ENCODE data around the gene CA12.

CA12 gene

DNA sequence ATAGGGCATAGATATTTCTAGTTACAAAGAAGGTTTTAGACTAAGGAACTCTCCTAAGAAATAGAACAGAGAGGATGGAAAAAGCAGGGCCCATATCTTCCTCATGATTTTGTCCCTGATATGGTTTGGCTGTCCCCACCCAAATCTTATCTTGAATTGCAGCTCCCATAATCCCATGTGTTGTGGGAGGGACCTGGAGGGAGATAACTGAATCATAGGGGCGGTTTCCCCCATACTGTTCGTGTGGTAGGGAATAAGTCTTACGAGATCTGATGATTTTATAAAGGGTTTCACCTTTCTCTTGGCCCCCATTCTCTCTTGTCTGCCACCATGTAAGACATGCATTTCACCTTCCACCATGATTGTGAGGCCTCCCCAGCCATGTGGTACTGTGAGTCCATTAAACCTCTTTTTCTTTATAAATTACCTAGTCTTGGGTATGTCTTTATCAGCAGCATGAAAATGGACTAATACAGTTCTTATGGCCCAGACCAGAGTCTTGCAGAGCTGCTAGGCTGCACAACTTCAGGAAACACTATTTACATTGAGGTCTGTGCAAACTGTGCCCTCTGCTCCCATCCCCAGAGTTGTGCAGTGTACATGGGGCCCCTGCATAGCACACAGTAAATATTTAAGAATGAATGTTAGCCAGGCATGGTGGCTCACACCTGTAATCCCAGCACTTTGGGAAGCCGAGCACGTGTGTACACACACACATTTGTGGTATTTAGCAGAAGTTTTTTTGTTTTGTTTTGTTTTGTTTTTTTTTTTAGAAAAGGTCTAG, 20.3 kb upstream of the CA12 start:
- DNase-seq: no peak

DNA sequence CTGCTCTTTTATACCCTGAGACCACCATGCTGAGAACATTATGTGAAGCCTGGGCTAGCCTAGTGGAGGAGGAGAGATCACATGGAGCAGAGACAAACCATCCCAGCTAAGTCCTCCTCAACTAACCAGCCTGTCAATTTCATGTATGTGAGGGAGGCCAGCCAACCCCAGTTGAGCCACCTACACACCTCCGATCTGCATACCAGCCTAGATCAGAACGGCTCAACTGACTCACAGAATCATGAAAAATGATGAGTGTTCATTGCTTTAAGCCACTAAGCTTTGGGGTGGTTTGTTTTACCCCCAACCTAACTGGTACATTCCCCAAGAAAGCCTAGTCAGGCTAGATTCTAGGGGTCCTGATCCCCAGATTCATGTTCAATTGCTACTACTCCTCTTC, 19.4 kb upstream of the CA12 start:
- no peak for DNase-seq

DNA sequence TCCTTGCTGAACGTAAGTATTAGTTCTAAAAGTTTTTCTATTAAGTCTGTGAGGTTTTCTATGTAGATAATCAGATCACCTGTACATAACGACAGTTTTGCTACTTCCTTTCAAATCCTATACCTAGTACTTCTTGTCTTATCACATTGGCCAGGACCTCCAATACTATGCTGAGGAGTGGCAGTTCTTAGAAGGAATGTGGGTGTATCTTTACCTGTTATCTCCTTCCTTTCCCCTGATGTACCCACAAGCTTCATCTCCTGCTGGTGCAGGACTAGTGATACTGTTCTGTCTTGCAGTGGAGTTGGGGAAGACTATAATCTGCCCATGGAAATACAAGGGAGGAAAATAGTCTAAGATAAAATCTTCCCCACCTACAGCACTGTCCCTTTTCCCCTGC, 16.8 kb upstream of the CA12 start:
- no peak for DNase-seq

DNA sequence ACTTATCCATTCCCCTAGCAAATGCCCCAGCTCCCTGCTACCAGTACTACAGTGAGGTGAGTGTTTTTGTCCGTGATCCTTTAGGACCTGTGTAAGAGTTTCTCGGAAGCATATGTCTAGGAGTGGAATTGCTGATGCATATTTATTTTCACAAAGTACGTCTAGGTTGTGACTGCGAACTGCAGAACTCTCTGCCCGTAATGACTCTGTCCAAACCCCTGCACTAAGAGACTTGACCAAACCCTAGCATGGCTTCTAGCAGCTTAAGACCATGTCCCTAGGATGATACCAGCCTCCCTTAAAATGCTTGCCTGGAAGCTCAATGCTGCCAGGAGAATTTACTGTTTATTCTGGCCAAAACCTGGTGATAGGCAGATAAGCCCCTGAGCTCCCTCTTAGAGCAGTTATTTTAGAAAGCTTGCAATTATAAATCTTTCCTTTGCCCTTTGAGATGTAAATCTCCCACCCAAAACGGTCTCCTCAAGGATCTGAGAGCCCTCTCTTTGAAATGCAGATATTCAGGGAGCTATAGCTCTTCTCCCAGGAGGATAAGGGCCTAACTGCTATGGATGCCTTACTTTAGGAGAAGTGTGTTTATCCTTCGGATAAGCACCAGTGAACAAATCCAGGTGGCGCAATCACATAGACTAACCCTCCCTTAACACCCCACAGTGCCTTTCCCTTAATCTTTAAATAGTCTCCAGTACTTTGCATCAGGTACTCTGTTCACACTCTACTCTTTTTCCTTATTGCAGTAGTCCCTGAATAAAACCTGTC, 14.7 kb upstream of the CA12 start:
- no peak for DNase-seq

DNA sequence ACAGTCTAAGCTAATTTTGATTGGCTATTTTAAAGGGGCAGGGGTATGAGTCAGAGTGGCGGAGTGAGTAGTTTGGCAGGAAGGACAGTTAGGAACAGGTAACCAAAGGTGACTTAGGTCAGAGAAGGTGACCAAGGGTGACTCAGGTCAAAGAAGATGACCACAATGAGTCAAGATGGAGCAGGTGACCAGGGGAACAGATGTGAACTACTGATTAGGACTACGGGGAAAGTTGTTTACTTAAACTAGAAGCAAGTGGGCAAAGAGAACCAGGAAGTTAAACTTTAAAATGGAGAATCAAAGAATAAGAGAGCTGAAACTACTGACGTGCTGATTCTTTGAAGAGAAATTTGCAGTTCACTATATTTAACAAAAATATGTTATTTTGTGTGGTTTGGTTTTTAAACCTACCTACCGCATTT, 14.1 kb upstream of the CA12 start:
- no peak for DNase-seq

DNA sequence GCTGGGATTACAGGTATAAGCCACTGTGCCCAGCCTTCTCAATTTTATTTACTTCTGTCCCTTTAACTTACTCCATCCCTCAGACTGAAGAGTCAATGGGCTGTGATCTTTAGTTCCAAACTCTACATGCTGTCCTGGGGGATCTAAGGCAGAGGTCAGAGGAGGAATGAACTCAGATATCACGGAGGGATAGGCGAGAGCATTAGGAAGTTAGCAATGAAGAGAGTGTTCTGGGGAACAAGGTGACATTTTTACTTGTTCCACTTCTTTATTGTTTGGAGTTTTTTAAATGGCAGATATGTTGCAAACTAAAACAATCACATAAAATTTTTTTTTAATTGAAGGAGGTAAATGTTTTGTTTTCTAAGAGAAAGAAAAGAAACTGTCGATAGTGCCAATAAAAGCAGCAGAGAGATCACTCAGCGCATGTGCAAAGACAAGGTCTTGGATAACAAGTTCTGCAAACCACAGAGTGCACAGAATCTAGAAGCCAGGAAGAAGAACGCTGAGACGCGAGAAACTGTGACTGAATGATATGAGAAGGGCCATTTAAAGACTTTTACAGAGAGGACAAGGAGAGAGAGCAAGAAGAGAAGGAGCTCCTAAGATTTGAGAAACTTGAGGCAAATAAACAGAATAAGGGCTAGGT, 10.8 kb upstream of the CA12 start:
- no peak for DNase-seq

DNA sequence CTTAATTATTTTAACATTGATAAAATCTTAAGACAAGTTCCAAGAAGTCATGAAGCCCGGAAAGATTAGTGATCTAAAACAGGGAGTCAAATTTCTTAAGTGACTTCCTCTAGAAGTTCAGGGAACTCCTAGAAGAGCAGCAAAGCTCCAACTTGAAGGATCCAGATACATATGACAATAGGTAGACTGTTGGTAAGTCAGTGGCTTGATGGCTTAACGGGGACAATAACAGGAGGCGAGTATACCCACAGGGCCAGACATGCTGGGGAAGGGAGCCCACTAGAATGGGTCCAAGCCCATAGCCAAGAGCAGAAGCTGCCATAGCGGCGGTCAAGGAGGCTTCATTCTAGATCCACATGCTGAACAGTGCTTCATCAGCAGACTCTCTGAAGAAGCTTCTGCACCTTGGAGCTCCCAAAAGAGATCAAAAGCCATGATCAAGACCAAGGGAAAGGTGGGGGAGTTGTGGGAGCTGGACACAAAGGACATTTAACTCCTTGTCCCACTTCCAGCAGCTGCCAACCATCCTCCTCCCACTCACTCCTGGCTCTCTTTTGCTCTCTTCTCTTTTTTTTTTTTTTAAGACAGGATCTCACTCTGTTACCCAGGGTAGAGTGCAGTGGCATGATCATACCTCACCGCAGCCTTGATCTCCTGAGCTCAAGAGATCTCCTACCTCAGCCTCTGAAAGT, 10.2 kb upstream of the CA12 start:
- DNase-seq: no peak

DNA sequence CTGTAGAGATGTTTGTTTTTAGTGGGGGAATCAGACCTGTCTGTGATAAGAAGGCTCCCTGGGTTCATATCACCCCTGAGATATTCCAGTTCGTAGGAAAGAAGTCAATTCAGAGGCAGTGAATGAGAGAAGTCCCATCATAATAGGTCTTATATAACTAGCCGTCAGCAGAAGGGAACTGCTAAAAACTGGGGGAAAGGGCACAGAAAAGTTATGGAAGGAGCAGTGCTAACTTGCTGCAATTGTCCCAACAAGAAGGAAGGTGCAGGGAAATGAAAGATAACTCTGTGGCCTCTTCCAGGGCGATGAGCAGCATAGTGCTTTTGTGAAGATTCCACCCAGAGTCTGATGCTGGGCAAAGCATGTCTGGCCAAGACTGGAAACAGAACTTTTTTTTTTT, 9.0 kb upstream of the CA12 start:
- DNase-seq: no peak

DNA sequence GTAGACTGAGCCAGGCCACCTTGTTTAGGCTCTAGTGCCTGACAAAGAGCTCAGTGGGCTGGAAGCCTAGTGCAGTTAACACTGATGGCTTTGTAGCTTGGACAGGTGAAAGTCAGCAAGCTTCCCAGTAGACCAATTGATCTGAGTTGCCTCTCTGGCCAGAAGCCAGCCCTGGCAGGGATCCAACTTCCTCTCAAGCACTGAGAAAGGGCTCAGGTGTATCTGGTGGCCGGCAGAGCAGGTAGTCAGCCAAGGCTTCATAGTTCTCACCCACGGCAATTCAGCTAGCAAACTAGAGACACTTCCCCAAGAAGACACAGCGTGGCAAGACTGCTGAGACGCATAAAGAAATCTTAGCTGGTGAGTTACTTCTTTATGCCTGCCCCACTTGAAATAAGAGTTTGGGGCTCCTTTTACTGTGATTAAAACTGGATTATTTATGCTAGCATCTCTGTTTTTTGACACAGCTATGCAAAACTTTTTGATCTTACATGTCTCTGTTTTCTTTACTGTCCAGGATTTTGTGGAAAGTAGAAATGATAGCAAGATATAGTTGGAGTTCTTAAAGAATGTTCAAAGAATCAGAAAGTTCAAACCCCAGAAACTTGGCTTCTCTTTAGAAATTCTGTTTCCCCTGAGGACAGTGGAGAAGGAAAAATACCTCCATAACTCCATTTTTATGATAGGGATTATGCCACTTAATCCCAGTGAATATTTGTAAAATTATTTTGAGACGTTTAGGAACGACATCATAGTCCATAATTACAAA, 8.4 kb upstream of the CA12 start:
- DNase-seq: no peak

DNA sequence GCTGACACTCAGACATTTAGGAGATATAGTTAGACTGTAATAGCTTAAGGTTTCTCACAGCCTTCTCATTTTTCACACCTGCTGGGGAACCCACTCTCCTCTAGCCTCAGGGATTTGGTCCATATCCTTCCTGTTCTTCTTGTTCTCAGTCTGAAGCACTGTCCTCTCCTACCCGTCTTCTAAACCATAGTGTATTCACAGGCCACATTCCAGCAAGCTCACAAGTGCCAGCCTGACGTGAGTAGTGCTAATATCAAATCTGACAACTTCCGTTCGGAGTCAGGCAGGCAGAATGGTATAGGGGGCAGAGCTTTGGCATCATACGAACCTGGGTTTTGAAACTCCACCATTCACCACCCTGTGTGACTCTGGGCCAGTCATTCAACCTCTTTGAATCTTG, 6.9 kb upstream of the CA12 start:
- DNase-seq: no peak

DNA sequence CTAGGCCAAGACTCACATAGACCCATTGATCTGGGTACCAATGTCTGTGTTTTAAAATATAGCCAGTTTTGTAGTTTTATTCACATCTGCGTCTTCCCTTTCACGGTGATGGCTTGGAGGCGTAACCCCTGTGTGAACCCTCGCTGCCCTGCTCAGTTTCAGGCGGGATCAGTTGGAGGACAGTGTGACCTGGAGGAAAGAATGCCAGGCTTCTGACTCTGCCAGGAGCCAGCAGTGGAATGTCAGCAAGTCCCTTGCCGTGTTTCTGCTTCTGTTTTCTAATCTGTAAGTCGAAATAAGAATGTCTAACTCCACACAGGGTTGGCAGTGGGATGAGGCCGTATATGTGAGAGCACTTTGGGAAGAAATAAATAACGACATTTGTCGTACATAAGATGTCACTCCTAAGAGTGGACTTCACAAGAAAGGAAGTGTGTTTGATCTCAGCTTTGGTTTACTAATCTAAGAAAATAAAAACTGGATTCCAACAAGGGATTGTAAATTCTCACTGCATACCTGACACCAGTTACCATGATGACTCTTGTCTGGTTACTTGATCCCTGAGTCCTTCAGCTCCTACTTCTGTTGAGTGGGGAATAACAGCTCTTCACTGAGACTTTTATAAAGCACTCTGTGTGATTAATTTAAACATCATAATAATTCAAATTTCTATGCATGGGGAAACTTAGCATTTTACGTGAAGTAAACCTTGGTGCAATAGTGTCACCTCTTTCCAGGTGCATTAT, 6.3 kb upstream of the CA12 start:
- no peak for DNase-seq

DNA sequence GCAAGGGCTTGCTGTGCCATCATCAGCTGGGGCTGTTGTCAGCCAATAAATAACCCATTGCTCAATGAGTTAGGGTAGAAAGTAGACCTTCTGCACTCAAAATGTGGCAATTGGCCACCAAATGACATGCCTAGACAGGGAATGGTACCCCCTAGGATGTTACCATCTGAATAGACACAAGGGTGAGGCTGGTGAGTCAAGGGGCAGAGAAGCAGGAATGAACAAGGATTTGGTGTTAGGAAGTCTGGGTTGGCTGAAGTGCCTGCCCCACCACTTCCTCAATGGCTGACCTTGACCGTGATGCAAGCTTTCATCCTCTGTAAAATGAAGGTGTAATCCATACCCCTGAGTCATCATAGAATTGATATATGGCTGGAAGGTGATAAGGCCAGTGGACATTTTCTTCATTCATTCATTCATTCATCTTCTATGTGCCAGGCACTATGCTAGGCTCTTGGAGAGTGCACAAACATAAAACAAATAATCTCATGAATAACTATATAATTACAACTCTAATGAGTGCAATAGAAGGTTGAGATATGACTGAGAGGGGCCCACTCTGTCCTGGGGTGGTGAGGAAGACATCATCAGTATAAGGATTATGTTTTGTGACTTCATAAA, 4.4 kb upstream of the CA12 start:
- no peak for DNase-seq

DNA sequence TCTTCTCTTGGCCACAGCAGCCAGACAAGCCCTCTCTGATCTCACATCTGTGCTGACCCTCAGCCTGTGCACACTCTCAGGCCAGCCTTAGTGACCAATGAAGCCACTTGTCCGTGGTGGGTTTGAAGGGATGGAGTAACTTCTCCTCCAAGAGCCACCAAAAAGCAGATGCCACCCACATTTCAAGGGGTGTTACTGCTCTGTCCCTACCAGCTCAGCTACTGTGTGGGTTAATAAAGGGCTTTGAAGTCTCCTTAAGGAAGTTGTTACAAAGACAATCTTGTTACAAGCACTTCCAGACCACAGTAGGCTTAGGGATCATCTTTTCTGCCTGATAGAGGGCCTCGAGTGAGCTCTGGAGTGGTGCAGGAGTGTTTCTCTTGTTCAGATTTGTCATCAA, 3.3 kb upstream of the CA12 start:
- no peak for DNase-seq

DNA sequence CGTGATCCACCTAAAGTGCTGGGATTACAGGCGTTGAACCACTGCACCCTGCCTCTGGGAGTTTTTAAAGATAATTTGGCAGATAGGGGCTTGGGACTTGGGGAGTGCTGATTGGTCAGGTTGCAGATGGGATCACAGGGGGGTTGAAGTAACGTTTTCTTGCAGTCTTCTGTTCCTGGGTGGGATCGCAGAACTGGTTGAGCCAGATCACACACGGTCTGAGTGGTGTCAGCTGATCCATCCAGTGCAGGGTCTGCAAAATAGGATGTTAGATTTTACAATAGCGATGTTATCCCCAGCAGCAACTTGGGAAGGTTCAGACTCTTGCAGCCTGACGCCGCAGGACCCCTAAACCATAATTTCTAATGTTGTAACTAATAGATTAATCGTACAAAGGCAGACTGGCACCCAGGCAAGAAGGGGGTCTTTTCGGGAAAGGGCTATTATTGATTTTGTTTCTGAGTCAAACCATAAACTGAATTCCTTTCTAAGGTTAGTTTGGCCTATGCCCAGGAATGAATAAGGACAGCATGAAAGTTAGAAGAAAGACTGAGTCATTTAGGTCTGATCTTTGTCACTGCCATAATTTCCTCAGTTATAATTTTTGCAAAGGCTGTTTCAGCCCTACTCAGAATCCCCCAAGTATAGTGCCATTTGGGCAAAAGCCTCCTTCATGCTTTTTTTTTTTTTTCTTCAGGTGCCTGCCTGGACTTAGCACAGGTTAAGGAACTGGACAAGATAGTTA, 1.5 kb upstream of the CA12 start:
- no peak for DNase-seq

DNA sequence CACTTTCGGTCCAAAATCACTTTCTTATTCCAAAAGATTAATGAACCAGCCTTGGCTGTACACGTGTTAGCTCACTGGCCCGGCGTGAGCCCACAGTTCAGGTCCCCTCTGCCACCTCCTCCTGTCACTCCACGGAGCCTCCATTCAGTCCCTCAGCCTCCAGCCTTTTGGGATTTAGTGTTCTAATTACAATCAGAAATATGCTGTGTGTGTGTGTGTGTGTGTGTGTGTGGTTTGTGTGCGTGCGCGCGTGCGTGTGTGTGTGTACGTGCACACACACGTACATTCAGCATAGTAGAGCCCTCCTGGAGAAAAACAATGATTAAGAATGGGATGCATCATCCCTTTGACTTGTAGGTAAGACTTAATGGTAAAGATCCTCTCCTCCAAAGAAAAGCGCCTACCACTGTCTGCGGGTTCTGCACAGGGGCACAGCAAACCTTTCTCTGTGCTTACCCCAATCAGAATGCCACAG, 801 bp downstream of the CA12 start:
- no peak for DNase-seq

DNA sequence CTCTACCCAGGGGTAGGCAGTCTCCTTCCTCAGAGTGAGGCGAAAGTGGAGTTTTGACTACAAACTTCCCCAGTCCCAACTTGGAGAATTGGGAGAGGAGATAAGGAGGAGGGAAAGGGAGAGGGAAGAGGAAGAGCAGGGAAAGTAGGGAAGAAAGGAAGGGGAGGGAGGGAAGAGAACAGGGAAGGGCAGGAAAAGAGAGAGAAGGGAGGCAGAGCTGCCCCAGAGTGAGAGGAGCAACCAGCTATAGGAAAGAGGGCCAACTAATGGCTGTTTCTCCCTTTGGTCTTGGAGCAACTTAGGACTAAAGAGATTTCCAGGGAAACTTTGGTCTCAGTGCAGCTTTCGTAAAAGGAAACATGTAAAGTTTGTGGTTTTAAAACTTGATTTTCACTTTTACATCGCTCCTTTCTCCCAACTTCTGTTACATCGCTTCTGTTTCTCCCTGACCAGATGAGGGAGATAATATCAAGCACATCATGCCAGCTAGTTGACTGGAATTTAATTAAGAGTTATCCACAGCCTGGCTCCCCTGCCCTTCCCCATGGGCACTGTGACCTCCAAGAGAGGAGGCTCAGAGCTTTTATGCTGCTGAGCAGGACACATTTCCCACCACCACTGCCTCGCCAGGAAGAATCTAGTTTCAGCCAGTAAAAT, 1.4 kb downstream of the CA12 start:
- DNase-seq: no peak

DNA sequence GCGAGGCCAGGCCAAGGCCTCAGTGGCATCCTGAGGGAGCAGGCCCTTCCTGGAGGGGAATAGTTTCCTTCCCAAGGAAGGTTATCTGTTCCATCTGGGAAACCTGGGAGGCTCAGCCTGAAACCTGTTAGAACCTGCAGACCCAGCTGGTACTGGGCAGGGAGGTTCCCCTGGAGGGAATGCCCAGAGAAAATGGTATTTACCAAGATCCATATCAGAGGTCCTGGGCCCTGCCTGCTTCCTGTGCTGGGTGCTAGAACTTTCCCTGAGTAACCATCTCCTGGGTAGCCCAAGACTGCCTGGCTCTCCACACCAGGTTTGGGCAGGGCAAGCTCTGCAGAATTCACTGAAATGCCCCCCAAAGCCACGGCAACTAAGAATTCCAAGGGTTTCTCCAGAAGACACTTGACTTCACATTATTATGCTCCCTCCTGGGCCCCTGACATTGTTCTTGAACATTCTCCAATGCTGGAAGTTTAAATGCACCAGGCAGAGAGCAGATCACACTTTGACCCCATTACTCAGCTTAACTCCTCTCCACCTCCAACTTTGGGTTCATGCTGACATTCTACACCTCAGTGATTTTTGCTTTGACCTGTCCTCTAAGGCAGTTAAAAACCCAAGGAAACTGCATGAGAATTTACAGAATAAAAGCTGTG, 2.0 kb downstream of the CA12 start:
- DNase-seq: no peak

DNA sequence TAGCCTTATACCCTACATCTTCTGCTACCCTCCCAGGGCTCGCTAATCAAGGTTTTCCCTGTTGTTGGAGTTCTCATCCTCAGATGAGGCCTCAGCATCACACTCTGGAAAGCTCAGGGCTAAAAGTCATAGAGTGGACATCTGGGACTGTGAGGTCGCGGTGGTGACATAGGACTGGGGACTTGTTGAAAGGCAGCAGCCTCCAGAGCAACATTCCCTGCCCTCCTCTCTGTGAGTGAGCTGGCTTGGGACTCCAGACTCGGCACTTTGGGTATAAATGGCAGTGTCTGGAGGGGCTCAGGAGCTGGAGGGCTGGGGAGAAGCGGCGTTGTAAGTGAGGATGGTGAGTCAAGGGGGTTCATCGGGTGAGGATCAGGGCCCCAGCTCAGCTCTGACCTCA, 2.7 kb downstream of the CA12 start:
- DNase-seq: no peak

Data from activated gamma-delta T cell treated with Interleukin-2 at 50 U/mL for 16 hours (primary cell).